HG03575 (cell line): ENCODE results near the gene ABCA5.
"Not testable (repeated sequence)": the region's sequence is repeated elsewhere in the genome, so short reads cannot be mapped to it uniquely, and the experiment has no call there.

Experiments
- ATAC-seq: cut with Tn5 transposase; IDR thresholded peaks from one replicate; pipeline ENCODE4 v1.9.1; 2021; ENCODE audit not compliant: unreplicated experiment, insufficient number of reproducible peaks, low FRiP score; ENCODE audit errors: extremely low read depth

Gene ABCA5

GRCh38 chr17:69223809-69224208, 103.1 kb downstream of the ABCA5 start:
- ATAC-seq = peak; percentile 95

- no peak for ATAC-seq
Measured at GRCh38 chr17:69222707-69223258, 104.2 kb downstream of the ABCA5 start.

GRCh38 chr17:69220098-69220497, 106.8 kb downstream of the ABCA5 start:
- ATAC-seq = no peak

GRCh38 chr17:69218986-69219385, 107.9 kb downstream of the ABCA5 start:
- ATAC-seq = no peak

GRCh38 chr17:69213059-69213813, 113.7 kb downstream of the ABCA5 start:
- no peak for ATAC-seq

- no peak for ATAC-seq
Measured at GRCh38 chr17:69208640-69209039, 118.3 kb downstream of the ABCA5 start.

- ATAC-seq = no peak
Measured at GRCh38 chr17:69207151-69207550, 119.8 kb downstream of the ABCA5 start.

- ATAC-seq = no peak
Measured at GRCh38 chr17:69198238-69198637, 128.7 kb downstream of the ABCA5 start.

- ATAC-seq = not testable (repeated sequence)
Measured at GRCh38 chr17:69196105-69196653, 130.8 kb downstream of the ABCA5 start.
